ENCODE measurements around the gene RPP25. TPM values are rescaled to one million over a fixed set of nuclear protein-coding genes. Genes with fewer than 3 reads are reported as not detected.

RPP25 gene
- total and polyA plus RNA-seq, 10 of the 15 experiments (the other 5 are each of a cell fraction or from before 2014, with no cell fraction given): 0.41 to 10.8 (median 4.7) TPM

DNA sequence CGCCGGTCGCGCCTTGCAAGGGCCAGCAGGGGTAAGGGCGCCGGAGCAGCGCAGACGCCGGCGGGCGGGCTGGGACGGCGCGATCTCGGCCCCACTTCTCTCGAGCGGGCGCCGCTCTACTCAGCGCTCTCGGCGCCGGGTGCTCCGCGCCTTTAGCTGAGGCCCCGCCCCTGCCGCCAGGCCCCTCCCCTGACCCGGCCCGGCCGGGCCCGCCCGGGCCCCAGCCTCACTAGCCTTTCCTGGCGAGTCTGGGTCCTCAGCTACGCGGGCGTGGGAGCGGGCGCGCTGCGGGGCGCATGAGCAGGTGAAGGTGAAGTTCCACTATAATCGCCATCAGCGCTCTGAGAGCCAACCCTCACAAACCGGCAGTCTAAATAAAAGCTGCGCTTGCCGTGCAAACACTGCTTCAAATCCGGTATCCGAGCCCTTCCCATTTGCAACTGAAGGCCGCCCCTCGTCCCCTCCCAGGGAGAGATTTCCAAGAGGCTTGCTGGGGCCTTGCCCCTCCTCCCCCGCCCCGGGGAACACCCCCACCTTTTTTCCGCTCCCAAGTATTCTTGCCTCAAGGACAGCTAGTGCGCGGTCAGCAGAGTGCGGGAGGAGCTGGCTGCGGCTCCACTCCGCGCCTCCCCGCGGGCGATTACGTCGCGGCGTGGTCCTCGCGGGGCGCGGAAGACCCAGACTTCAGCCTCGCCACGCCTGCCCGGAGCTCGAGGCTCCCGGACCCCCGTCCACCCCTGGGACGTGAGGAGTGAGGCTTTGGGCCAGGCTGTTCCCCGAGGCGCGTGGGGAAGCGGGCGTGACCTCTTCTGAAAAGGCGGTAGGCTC, at the start of gene RPP25 (continued):
- TF ChIP-seq NR2C1 (IDR thresholded peaks at IDR 0.05) (no peak), EZH2 (IDR thresholded peaks at IDR 0.05; ENCODE audit: borderline replicate concordance, control insufficient read depth, low read depth, low read length) (no peak), BRCA1 (IDR thresholded peaks at IDR 0.05; ENCODE audit: low read depth, low read length) (no peak), CBFB (IDR thresholded peaks at IDR 0.05; ENCODE audit: low read depth) (no peak), SPI1 (IDR thresholded peaks at IDR 0.05; ENCODE audit: borderline replicate concordance, insufficient read depth, low read depth, low read length) (no peak), POLR2AphosphoS5 (IDR thresholded peaks at IDR 0.05; ENCODE audit: low read length) (no peak), HDAC2 (IDR thresholded peaks at IDR 0.05) (no peak), STAT1 (conservative IDR thresholded peaks at IDR 0.05) (no peak), CHD2 (IDR thresholded peaks at IDR 0.05; ENCODE audit: borderline replicate concordance, low read depth, low read length) (no peak), RUNX3 (IDR thresholded peaks at IDR 0.05; ENCODE audit: low read length) (no peak), CEBPB (IDR thresholded peaks at IDR 0.05; ENCODE audit: borderline replicate concordance in 1 of 2, low read depth in 2 of 2, low read length in 2 of 2) (no peak), BCL11A (IDR thresholded peaks at IDR 0.05; ENCODE audit: low read depth, low read length) (no peak), SIX5 (IDR thresholded peaks at IDR 0.05; ENCODE audit: low read depth, low read length, severe bottlenecking) (no peak), RAD21 (IDR thresholded peaks at IDR 0.05; ENCODE audit: insufficient read depth, low read depth, low read length) (no peak)
- TF ChIP-seq, protein P1, sequence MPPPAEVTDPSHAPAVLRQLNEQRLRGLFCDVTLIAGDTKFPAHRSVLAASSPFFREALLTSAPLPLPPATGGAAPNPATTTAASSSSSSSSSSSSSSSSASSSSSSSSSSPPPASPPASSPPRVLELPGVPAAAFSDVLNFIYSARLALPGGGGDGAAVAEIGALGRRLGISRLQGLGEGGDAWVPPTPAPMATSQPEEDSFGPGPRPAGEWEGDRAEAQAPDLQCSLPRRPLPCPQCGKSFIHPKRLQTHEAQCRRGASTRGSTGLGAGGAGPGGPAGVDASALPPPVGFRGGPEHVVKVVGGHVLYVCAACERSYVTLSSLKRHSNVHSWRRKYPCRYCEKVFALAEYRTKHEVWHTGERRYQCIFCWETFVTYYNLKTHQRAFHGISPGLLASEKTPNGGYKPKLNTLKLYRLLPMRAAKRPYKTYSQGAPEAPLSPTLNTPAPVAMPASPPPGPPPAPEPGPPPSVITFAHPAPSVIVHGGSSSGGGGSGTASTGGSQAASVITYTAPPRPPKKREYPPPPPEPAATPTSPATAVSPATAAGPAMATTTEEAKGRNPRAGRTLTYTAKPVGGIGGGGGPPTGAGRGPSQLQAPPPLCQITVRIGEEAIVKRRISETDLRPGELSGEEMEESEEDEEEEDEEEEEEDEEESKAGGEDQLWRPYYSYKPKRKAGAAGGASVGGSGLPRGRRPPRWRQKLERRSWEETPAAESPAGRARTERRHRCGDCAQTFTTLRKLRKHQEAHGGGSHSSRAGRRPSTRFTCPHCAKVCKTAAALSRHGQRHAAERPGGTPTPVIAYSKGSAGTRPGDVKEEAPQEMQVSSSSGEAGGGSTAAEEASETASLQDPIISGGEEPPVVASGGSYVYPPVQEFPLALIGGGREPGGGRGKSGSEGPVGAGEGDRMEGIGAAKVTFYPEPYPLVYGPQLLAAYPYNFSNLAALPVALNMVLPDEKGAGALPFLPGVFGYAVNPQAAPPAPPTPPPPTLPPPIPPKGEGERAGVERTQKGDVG (CRISPR knock-in tag; IDR thresholded peaks at IDR 0.05): no peak
- TF ChIP-seq, protein P2, sequence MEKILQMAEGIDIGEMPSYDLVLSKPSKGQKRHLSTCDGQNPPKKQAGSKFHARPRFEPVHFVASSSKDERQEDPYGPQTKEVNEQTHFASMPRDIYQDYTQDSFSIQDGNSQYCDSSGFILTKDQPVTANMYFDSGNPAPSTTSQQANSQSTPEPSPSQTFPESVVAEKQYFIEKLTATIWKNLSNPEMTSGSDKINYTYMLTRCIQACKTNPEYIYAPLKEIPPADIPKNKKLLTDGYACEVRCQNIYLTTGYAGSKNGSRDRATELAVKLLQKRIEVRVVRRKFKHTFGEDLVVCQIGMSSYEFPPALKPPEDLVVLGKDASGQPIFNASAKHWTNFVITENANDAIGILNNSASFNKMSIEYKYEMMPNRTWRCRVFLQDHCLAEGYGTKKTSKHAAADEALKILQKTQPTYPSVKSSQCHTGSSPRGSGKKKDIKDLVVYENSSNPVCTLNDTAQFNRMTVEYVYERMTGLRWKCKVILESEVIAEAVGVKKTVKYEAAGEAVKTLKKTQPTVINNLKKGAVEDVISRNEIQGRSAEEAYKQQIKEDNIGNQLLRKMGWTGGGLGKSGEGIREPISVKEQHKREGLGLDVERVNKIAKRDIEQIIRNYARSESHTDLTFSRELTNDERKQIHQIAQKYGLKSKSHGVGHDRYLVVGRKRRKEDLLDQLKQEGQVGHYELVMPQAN (conservative IDR thresholded peaks at IDR 0.05): 0 out of 2 replicates have a peak, but pooled peaks have one; percentile 55
- TF ChIP-seq, protein P3, sequence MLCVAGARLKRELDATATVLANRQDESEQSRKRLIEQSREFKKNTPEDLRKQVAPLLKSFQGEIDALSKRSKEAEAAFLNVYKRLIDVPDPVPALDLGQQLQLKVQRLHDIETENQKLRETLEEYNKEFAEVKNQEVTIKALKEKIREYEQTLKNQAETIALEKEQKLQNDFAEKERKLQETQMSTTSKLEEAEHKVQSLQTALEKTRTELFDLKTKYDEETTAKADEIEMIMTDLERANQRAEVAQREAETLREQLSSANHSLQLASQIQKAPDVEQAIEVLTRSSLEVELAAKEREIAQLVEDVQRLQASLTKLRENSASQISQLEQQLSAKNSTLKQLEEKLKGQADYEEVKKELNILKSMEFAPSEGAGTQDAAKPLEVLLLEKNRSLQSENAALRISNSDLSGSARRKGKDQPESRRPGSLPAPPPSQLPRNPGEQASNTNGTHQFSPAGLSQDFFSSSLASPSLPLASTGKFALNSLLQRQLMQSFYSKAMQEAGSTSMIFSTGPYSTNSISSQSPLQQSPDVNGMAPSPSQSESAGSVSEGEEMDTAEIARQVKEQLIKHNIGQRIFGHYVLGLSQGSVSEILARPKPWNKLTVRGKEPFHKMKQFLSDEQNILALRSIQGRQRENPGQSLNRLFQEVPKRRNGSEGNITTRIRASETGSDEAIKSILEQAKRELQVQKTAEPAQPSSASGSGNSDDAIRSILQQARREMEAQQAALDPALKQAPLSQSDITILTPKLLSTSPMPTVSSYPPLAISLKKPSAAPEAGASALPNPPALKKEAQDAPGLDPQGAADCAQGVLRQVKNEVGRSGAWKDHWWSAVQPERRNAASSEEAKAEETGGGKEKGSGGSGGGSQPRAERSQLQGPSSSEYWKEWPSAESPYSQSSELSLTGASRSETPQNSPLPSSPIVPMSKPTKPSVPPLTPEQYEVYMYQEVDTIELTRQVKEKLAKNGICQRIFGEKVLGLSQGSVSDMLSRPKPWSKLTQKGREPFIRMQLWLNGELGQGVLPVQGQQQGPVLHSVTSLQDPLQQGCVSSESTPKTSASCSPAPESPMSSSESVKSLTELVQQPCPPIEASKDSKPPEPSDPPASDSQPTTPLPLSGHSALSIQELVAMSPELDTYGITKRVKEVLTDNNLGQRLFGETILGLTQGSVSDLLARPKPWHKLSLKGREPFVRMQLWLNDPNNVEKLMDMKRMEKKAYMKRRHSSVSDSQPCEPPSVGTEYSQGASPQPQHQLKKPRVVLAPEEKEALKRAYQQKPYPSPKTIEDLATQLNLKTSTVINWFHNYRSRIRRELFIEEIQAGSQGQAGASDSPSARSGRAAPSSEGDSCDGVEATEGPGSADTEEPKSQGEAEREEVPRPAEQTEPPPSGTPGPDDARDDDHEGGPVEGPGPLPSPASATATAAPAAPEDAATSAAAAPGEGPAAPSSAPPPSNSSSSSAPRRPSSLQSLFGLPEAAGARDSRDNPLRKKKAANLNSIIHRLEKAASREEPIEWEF (IDR thresholded peaks at IDR 0.05; ENCODE audit: insufficient replicate concordance, low read depth, low read length): no peak

All from GM12878 (cell line).